Measurements from ENCODE around the gene RNASE13.

The RNASE13 gene, protein sequence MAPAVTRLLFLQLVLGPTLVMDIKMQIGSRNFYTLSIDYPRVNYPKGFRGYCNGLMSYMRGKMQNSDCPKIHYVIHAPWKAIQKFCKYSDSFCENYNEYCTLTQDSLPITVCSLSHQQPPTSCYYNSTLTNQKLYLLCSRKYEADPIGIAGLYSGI
- total RNA-seq: 0 to 0.66 (median 0) reads per million in 17 experiments

- DNase-seq: no peak
These were observed at the start of gene RNASE13 for GRCh38 chr14:21034707-21035106. Gene RNASE13, minus strand, starts transcription at chr14:21034807. Its CDS starts 519 bp downstream, at chr14:21034288.

DNA sequence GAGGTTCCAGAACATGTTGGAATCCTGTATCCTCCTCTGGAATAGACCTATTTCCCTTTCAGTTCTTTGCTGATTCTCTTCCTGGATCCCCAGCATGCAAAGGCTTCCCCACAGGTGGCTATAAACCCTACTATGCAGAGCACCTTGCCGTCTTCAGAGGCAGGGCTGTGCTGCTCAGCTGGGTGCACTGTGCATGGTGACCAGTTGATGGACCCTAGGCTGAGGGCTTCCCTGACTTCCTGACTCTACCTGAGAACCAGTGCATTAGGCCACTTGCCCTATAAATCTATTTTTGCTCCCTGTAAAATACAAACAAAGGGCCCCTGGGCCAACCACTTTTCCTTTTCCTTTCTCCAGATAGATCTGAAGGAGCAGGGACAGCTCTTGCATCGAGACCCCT lies 49.8 kb upstream of the RNASE13 start:
- no peak for DNase-seq

DNA sequence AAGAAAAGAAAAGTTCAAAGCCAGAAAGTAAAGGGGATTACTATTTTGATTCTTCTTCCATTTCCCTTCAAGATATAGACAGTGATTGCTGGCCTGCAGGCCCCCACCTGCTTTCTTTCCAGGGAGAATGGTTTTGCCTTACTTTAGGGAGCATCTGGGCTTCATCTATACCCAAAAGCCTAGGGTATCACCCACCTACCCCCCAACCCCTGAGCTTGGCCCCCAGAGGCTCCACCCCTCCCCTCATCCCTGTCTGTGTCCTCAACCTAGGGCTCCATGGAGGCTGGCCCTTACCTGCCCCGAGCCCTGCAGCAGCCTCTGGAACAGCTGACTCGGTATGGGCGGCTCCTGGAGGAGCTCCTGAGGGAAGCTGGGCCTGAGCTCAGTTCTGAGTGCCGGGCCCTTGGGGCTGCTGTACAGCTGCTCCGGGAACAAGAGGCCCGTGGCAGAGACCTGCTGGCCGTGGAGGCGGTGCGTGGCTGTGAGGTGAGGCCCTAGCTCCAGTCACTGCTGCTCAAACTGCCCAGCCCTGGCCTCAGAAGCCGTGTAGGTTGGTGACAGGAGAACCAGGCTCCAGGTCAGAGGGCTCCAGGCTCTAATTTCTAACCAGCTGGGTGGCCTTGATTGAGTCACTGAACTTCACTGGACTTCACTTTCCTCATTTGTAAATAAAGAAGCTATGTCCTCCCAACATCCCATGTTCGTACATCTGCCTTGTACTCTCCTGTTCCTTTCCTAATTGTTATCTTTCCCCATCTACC lies 49.1 kb upstream of the RNASE13 start:
- no peak for DNase-seq

- no peak for DNase-seq
These were observed 47.0 kb upstream of the RNASE13 start for GRCh38 chr14:21081521-21082142.

DNA sequence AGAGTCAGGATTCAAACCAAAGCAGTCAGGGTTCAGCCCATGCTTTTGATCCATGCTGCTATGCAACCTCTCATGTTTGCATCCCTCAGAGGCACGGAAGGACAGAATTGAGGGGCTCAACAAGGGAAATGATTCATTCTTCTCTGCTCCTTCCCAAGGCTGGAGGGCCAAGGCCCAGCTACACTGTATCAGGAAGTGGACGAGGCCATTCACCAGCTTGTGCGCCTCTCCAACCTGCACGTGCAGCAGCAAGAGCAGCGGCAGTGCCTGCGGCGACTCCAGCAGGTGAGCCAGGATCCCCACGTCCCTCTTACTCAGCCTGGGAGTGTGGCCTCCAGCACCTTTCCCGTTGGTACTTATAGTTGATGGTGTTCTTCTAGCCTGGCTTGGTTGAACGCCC lies 44.1 kb upstream of the RNASE13 start:
- no peak for DNase-seq

DNA sequence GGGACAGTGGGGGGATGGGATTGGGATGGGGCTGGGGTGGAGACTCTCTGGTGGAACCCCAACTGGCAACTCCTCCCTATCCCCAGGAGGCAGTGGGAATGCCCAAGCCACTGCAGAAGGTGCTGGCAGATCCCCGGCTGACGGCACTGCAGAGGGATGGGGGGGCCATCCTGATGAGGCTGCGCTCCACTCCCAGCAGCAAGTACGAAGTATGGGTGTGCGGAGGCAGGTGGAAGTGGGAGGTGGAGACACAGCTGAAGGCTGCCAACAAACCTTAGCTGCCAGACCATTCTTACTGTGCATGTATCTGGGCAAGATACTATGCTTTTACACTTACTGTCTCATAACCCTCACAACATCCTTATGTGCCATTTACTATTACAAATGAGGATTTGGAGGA lies 43.7 kb upstream of the RNASE13 start:
- no peak for DNase-seq

DNA sequence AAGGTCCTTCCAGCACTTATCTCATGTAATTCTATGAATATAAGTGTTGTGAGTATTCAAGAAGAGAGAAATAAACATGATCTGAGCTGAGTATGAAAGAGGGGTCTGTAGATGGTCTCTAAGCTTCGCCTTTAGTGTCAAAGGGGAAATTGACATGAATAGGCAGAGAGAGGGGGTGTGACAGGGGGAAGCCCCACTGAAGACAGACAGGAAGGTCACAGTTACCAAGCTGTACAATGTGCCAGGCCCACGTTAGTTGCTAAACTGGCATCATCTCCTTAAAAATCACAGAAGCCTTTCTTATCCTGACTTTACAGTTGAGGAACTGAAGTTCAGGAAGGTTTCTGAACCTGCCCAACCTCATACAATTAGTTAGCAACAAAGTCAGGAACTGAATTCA lies 43.1 kb upstream of the RNASE13 start:
- DNase-seq: no peak

DNA sequence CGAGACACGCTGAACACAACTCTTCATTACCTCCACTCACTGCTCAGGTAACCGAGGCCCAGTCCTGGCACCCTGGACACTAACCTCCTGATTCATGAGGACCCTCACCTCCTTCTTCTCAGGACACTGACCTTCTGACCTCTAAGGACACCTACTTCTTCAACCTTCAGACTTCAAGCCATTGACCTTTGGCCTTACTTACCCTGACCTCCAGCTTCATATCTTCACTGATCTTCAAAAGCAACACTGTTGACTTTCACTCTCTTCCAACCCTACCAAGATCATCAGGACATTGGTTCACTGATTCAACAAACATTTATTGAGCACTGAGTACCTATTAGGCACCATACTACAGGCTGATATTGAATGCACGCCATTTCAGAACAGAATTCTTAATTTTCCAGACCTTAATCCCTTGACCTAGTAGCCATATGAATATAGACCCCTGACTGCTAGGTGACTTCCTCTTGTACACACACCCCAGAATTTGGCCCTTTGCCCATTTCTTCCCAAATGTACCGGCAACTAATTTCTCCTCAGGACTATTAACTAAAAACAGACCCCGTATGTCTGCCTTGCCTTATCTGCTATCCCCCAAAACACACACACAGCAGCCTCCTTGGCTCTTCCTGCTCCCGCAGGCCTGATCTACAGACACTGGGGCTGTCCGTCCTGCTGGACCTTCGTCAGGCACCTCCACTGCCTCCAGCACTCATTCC lies 41.3 kb upstream of the RNASE13 start:
- DNase-seq: no peak

DNA sequence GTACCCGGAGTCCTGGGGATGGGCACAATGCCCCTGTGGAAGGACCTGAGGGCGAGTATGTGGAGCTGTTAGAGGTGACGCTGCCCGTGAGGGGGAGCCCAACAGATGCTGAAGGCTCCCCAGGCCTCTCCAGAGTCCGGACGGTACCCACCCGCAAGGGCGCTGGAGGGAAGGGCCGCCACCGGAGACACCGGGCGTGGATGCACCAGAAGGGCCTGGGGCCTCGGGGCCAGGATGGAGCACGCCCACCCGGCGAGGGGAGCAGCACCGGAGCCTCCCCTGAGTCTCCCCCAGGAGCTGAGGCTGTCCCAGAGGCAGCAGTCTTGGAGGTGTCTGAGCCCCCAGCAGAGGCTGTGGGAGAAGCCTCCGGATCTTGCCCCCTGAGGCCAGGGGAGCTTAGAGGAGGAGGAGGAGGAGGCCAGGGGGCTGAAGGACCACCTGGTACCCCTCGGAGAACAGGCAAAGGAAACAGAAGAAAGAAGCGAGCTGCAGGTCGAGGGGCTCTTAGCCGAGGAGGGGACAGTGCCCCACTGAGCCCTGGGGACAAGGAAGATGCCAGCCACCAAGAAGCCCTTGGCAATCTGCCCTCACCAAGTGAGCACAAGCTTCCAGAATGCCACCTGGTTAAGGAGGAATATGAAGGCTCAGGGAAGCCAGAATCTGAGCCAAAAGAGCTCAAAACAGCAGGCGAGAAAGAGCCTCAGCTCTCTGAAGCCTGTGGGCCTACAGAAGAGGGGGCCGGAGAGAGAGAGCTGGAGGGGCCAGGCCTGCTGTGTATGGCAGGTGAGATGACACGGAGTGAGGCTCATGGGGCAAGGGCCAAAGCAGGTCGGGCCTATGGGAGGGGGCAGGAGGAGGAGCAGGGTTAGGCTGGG lies 40.0 kb upstream of the RNASE13 start:
- DNase-seq: no peak

- DNase-seq: no peak
These were observed 39.3 kb upstream of the RNASE13 start for GRCh38 chr14:21073921-21074320.

GRCh38 chr14:21072781-21073339 lies 38.3 kb upstream of the RNASE13 start:
- no peak for DNase-seq

GRCh38 chr14:21072031-21072473 lies 37.4 kb upstream of the RNASE13 start:
- peak; percentile 82 to 92 (median 87) for DNase-seq

GRCh38 chr14:21071225-21072030 lies 36.8 kb upstream of the RNASE13 start:
- peak; percentile 90 to 96 (median 94) for DNase-seq

DNA sequence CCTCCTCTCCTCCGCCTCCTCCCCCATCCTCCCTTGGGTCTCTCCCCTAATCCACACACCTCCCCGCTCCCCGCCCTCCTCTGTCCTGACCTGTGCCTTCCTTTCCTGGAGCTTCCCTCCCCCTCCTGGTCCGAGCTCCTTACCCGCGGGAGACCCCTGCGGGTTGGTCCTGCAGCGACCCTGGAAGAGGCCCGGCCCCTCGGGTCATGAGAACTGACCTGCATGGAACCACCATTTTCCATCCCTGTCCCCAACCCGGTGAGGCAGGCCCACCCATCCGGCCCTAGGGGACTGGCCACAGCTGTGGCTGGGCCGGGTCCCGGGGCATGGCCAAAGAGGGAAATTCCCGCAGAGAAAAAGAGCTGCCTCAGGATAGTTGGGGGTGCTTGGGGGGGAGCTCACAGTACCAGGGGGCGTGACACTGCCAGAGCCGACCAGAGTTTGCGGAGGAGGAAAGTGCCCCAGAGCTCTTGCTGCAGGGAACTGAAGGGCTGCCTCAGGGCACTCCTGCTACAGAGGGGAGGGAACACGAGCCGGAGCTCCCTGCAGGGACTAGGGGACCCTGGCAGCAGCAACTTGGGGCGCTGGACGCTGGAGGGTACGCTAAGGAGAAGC lies 36.1 kb upstream of the RNASE13 start:
- peak; percentile 67 to 83 (median 80) for DNase-seq

DNA sequence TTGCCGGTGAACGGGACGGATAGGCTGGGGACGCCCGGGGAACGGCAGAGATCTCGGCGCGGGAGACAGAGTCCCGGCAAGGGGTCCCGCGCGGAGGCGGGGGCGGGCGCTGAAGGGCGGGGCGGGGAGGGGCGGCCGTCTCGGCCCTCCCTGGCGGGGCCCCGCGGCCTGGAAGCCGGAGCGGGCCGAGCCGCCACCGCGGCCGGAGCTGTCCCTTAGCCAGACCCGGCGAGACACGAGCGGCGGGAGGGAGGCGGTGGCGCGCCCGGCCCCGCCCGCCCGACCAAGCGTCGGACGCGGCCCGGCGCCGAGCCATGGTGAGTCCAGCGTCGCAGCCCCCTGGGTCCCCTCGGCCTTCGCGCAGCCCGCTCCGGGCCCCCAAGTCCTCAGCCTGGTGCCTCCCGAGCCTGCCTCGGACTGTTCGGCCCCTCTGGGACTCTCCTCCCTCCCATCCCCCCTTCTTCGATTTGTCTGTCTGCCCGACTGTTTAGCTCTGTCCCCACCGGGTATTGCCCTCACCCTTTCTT lies 35.5 kb upstream of the RNASE13 start, which contains the start of gene ARHGEF40:
Gene ARHGEF40 (plus strand): TSS at position 222 of the 527 bp plus-strand sequence. CDS start 93 bp downstream, at position 315.
- peak; percentile 59 to 85 (median 71) for DNase-seq

DNA sequence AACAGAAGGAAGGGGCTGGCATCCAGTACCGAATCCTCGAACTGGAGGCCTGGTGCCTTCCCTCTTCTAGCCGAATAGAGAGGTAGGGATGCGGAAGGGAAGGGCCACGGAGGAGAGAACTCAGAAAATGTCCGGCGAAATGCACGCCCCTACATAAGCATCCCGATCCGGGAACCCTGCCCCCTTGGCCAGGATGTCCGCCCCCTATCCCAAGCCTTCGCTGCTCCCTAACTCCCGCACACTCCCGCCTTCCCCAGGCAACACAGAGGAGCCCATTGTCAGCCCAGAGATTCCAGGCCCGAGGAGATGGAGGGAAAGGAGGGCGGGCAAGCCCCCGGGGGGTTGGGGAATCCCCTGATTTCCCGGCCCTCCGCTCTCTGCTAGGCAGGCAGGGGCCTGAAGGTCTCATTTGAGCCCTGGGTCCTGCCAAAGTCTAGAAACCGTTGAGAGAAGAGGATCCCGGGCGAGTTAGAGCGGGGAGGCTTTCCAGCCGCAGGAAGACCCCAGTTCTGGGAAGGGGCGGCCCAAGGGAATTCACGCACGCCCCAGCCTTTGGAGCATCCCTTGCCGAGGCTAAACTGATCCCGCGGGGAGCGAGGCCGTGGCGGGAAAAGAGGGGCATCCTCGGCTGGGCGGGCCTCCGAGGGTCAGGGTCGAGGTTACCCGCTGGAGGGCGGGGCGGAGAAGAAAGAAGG lies 34.9 kb upstream of the RNASE13 start:
- DNase-seq: peak in 2 of 4 experiments; percentile 17 to 26

DNA sequence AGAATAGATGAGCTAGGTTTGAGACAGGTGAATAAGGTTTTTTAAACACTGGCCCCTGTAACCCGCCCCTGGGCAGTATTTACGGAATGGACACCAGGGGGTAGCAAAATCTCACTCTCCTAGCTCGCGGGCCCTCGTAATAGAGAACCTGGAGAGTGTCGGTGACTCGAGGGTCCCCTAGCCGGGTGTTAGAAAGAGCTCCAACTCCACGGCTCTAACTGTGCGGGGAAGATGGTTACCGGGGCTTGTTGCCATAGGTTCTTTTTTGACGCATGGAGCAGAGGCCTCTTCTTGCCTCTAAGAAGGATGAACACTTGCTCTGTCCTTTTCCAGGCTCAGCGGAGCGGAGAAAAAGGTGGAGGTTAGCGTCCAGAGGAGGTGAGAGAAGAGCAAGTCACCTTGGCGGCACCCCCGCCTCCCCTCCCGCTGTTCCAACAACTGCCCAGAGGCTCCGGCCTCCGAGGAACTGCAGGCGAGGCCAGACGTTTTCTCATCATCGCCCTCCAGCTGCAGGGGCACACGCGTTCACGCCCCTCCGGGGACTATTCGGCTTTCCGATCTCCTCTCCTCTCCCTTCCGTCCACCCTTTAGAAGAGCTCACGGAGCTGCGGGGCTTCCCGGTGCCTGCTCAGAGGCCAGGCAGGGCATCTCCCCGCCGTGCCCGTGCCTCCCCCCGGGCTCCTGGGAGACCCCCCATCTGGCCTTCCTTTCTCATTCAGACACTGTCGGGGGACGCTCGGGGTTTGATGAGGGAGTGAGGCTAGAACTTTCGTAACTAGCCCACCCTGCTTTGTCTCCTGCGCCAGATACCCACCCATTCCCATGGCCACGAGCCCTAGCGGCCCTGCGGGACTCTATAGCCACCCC lies 34.1 kb upstream of the RNASE13 start:
- DNase-seq: peak; percentile 66 to 84 (median 74)

DNA sequence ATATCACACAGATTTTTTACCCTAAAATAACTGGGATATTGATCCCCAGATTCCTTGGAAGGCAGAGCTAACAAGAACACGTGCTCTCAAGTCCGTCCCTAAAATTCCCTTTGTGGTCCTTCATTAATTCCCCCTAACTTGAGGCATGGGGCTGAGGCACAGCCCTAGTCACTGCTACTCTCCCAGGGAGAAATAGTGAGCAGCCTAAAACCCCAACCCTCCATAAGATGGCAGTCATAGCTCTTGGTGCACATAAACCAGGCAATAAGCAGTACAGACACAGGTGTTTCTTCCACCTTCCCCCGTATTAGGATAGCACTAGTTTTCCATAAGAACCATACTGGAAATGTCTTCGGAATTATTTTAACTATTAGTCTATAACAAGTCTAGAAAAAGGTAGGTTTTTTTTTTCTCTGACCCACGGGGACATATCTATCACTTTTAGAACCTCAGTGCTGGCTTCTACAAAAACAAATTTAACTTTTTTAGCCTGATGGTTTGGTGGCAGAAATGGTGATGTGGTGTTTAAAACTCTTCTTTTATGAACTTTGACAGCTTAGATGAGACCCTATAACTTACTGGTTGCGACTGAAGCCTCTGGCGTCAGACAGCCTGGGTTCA lies 32.4 kb upstream of the RNASE13 start:
- DNase-seq: peak in 1 of 4 experiments; percentile 28
